Measurements from ENCODE around the gene AGTR1.

Gene AGTR1

GRCh38 chr3:148697306-148698189, at the start of gene AGTR1:
Gene AGTR1 (plus strand): TSS chr3:148697903. CDS start chr3:148741036, 43,133 bp downstream.
- H3K36me3 ChIP-seq (ENCODE audit: control insufficient read depth, insufficient read depth, low read length) = no peaks in the 10 kb centered on the region
- peak within 1 kb of the TSS; percentile 37 for H3K4me3 ChIP-seq (ENCODE audit: low read depth, low read length)
- no peaks in the 10 kb centered on the region for H3K9me3 ChIP-seq (ENCODE audit: control insufficient read depth, low read length)
- H2AFZ ChIP-seq = no peak within 1 kb of the TSS
- H3K9ac ChIP-seq = no peak within 1 kb of the TSS
- no peaks in the 10 kb centered on the region for H3K79me2 ChIP-seq
- TF ChIP-seq, protein P1, sequence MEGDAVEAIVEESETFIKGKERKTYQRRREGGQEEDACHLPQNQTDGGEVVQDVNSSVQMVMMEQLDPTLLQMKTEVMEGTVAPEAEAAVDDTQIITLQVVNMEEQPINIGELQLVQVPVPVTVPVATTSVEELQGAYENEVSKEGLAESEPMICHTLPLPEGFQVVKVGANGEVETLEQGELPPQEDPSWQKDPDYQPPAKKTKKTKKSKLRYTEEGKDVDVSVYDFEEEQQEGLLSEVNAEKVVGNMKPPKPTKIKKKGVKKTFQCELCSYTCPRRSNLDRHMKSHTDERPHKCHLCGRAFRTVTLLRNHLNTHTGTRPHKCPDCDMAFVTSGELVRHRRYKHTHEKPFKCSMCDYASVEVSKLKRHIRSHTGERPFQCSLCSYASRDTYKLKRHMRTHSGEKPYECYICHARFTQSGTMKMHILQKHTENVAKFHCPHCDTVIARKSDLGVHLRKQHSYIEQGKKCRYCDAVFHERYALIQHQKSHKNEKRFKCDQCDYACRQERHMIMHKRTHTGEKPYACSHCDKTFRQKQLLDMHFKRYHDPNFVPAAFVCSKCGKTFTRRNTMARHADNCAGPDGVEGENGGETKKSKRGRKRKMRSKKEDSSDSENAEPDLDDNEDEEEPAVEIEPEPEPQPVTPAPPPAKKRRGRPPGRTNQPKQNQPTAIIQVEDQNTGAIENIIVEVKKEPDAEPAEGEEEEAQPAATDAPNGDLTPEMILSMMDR (IDR thresholded peaks at IDR 0.05) = no peak
- no peak within 1 kb of the TSS for H3K27ac ChIP-seq
- no peaks in the 10 kb centered on the region for H3K4me1 ChIP-seq
- no peaks in the 10 kb centered on the region for H3K27me3 ChIP-seq (ENCODE audit: control insufficient read depth, insufficient read depth, low read length)
- peak within 1 kb of the TSS; percentile 66 for H3K4me2 ChIP-seq (ENCODE audit: low read length)

GRCh38 chr3:148648685-148649352, 48.9 kb upstream of the AGTR1 start:
- H3K27ac ChIP-seq = no peak overlapping the region
- H3K9ac ChIP-seq = no peak overlapping the region
- H3K79me2 ChIP-seq = no peaks in the 10 kb centered on the region
- no peak overlapping the region for H3K4me2 ChIP-seq (ENCODE audit: low read length)
- no peak overlapping the region for H2AFZ ChIP-seq
- H3K27me3 ChIP-seq (ENCODE audit: control insufficient read depth, insufficient read depth, low read length) = no peaks in the 10 kb centered on the region
- no peaks in the 10 kb centered on the region for H3K36me3 ChIP-seq (ENCODE audit: control insufficient read depth, insufficient read depth, low read length)
- TF ChIP-seq, protein P1 (IDR thresholded peaks at IDR 0.05) = no peak
- no peaks in the 10 kb centered on the region for H3K4me1 ChIP-seq
- H3K9me3 ChIP-seq (ENCODE audit: control insufficient read depth, low read length) = no peaks in the 10 kb centered on the region
- no peak overlapping the region for H3K4me3 ChIP-seq (ENCODE audit: low read depth, low read length)

- H3K4me1 ChIP-seq = no peaks in the 10 kb centered on the region
- H2AFZ ChIP-seq = no peak overlapping the region
- no peaks in the 10 kb centered on the region for H3K9me3 ChIP-seq (ENCODE audit: control insufficient read depth, low read length)
- no peak overlapping the region for H3K4me2 ChIP-seq (ENCODE audit: low read length)
- H3K36me3 ChIP-seq (ENCODE audit: control insufficient read depth, insufficient read depth, low read length) = no peaks in the 10 kb centered on the region
- H3K27me3 ChIP-seq (ENCODE audit: control insufficient read depth, insufficient read depth, low read length) = no peaks in the 10 kb centered on the region
- H3K27ac ChIP-seq = no peak overlapping the region
- H3K4me3 ChIP-seq (ENCODE audit: low read depth, low read length) = no peak overlapping the region
- TF ChIP-seq, protein P1 (IDR thresholded peaks at IDR 0.05) = no peak
- H3K79me2 ChIP-seq = no peaks in the 10 kb centered on the region
- no peak overlapping the region for H3K9ac ChIP-seq
Measured at GRCh38 chr3:148651549-148651948, 46.2 kb upstream of the AGTR1 start.

DNA sequence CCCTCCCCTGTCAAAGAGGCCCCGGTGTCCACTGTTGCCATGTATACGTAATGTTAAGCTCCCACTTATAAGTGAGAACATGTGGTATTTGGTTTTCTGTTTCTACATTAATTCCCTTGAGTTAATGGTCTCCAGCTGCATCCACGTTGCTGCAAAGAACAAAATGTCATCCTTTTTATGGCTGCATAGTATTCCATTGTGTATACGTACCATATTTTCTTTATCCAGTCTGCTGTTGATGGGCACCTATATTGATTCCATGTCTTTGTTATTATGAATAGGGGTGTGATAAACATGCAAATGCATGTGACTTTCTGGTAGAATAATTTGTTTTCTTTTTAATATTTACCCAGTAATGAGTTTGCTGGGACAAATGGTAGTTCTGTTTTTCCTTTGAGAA, 43.3 kb upstream of the AGTR1 start:
- no peak overlapping the region for H3K9ac ChIP-seq
- no peaks in the 10 kb centered on the region for H3K27me3 ChIP-seq (ENCODE audit: control insufficient read depth, insufficient read depth, low read length)
- H3K4me3 ChIP-seq (ENCODE audit: low read depth, low read length) = no peak overlapping the region
- no peaks in the 10 kb centered on the region for H3K4me1 ChIP-seq
- TF ChIP-seq, protein P1 (IDR thresholded peaks at IDR 0.05) = no peak
- no peak overlapping the region for H3K4me2 ChIP-seq (ENCODE audit: low read length)
- no peaks in the 10 kb centered on the region for H3K36me3 ChIP-seq (ENCODE audit: control insufficient read depth, insufficient read depth, low read length)
- H3K9me3 ChIP-seq (ENCODE audit: control insufficient read depth, low read length) = no peaks in the 10 kb centered on the region
- no peak overlapping the region for H3K27ac ChIP-seq
- no peak overlapping the region for H2AFZ ChIP-seq
- H3K79me2 ChIP-seq = no peaks in the 10 kb centered on the region
